Activated naive CD4-positive, alpha-beta T cell treated with Interleukin-2 at 50 U/mL for 16 hours (primary cell): ENCODE data around the gene EYA4.
"Not testable (repeated sequence)": the region's sequence is repeated elsewhere in the genome, so short reads cannot be mapped to it uniquely, and the experiment has no call there.

Experiments
- DNase-seq: peaks from one replicate; pipeline ENCODE4 v3.0.0-alpha.2; 2020

Gene EYA4

GRCh38 chr6:133358574-133359150, 117.5 kb downstream of the EYA4 start:
- DNase-seq = no peak

- DNase-seq = no peak
Observed at GRCh38 chr6:133359256-133359655, 118.1 kb downstream of the EYA4 start.

DNA sequence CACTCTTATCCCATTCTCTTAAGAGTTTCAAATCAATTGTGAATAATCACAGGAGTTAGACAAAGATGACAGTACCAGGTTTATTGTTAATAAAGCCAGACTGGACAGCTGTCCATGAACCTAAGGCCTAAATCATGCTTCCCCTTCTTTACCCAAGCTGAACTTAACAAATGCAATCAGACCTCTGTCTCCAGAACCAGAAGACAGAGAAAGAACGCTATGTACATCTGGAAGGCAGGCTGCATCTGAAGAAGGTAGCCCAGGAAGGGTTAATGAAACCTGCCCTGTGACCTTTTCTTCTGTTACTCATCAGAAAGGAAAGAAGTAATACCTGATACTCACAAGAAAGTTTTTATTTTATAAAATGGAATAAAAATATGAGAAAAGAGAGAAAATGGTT, 118.6 kb downstream of the EYA4 start:
- DNase-seq = no peak

DNA sequence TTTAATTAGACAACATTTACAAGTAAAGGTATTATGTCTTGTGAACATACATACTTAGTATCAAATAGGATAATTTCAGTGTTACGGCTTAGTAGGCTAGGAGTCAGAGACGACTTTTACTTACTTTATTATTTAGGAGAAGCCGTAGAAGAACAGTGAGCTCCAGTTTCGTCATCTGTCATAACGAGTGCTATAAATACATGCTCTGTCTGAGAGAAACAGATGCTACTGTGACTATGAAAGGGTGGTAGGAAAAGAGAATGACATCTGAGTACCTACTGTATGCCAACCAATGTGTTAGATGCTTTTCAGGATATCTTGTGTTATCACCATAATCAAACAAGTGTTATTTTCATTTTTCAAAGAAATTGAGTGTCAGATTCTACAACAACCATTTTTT, 119.0 kb downstream of the EYA4 start:
- no peak for DNase-seq

- no peak for DNase-seq
Observed at GRCh38 chr6:133362813-133363212, 121.7 kb downstream of the EYA4 start.

GRCh38 chr6:133368664-133369063, 127.5 kb downstream of the EYA4 start:
- no peak for DNase-seq

GRCh38 chr6:133369773-133370272, 128.7 kb downstream of the EYA4 start:
- no peak for DNase-seq

- DNase-seq = no peak
Observed at GRCh38 chr6:133376743-133377142, 135.6 kb downstream of the EYA4 start.

- no peak for DNase-seq
Observed at GRCh38 chr6:133377219-133377618, 136.1 kb downstream of the EYA4 start.

GRCh38 chr6:133380047-133380446, 138.9 kb downstream of the EYA4 start:
- DNase-seq = no peak

DNA sequence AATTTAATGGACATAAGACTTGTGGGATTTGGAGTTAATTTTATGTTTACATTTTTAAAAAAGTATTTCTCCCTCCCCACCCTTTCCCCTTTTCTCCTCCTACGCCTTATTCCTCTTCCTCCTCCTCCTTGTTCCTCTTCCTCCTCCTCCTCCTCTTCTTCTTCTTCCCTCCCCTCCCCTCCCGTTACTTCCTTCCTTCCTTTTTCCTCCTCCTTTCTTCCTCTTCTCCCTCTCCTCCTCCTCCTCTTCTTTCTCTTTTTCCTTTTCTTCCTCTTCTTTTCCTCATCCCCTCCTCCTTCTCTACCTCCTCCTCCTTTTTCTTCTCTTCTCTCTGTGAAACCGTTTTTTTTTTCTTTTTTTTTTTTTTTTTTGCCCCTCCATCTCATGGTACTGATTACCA, 139.6 kb downstream of the EYA4 start:
- DNase-seq = no peak

- DNase-seq = no peak
Observed at GRCh38 chr6:133388731-133389130, 147.6 kb downstream of the EYA4 start.

GRCh38 chr6:133390168-133390567, 149.0 kb downstream of the EYA4 start:
- no peak for DNase-seq

- no peak for DNase-seq
Observed at GRCh38 chr6:133392015-133392414, 150.9 kb downstream of the EYA4 start.

DNA sequence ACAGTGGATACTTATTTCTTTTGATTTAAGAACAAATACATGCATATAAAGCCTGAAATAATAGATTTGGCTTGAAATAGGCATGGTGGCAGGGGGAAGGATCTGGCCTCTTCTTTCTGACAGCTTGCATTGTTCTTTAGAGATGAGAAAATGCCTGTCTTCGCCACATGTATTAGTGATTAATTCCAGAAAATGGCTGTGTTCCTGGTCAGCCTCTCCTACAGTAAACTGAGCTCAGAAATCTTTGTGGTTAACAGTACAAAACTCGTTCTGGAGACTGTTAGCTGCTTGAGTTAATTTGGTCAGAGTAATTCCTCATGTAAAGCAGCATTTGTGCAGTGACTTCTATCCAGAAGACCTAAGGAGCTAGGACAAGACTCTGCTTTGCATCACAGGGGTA, 151.5 kb downstream of the EYA4 start:
- no peak for DNase-seq

- no peak for DNase-seq
Observed at GRCh38 chr6:133393891-133394290, 152.7 kb downstream of the EYA4 start.

GRCh38 chr6:133394630-133395029, 153.5 kb downstream of the EYA4 start:
- DNase-seq = no peak

- no peak for DNase-seq
Observed at GRCh38 chr6:133396233-133396983, 155.3 kb downstream of the EYA4 start.

- no peak for DNase-seq
Observed at GRCh38 chr6:133396984-133397348, 155.8 kb downstream of the EYA4 start.

DNA sequence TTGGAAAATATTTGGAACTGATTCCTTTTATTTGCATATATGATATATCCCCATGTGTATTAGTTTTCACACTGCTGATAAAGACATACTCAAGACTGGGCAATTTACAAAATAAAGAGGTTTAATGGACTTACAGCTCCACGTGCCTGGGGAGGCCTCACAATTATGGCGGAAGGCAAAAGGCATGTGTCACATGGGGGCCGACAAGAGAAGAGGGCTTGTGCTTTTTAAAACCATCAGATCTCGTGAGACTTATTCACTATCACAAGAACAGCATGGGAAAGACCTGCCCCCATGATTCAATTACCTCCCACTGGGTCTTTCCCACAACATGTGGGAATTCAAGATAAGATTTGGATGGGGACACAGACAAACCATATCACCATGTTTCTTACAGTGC, 156.4 kb downstream of the EYA4 start:
- DNase-seq = not testable (repeated sequence)

GRCh38 chr6:133399426-133399825, 158.3 kb downstream of the EYA4 start:
- no peak for DNase-seq

- no peak for DNase-seq
Observed at GRCh38 chr6:133404151-133404550, 163.0 kb downstream of the EYA4 start.

GRCh38 chr6:133404728-133405127, 163.6 kb downstream of the EYA4 start:
- no peak for DNase-seq

DNA sequence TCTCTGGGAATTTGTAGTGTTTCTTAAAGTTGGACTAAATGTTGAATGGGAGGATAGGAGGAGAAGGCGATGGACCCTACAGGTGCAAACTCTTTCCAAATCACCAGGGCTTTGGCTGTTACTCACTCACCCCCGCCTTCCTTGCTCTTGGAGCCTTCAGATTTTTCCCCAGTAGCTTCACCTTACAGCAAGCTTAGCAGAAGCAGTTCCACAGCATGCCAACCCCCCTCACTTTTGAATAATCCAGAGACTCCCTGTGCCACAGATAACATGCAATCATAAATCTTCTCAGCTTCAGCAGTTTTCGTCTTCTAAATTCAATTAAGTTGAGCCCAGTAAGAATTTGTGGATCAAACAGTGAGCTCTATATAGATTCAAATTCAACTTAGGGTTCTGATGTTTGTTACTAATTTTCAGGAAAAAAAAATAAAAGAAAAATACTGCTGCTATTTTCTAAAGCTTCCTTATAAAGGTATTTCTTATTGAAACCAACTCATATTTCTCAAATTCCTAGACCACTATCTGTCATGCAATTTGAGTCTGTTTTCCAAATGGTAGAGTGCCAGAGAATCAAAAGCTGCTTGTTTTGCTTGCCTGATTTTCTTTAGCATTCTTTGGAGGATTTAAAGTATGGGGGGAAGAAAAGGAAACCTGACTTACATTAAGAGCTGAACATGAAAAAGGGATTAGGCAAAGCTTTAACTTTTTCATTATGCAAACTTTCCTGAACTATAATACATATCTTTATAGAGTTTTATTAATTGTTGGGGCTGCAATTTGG, 166.4 kb downstream of the EYA4 start:
- no peak for DNase-seq
